Raji (cell line): Measurements from ENCODE around the gene PLOD1.

Experiments used
- POLR2A ChIP-seq: IDR thresholded peaks from 2 replicates; pipeline ENCODE4 v1.6.1; 2011; ENCODE audit warnings: low read depth, low read length, control low read depth; ENCODE audit not compliant: insufficient read depth

PLOD1 gene

DNA sequence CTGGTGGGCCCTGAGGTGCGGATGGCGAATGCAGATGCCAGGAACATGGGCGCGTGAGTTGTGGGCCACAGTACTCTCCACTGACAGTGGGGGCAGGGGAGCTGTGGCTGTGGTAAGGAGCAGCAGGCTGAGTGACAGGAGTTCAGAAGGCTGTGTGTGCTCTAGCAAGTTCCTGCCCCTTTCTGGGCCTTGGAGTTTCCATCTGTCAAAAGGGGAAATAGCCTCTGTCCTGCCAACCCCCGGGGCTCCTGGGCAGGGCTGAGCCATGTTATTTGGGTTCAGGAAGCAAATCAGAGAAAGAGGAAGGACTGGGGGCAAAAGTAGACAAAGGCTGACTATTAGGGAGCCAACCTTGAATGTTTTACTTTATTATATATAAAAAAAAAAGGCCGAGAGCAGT lies 26.2 kb downstream of the PLOD1 start:
- no peak for TF ChIP-seq POLR2A

- TF ChIP-seq POLR2A, result no peak
Observed at GRCh38 chr1:11961230-11961629, 26.7 kb downstream of the PLOD1 start.

DNA sequence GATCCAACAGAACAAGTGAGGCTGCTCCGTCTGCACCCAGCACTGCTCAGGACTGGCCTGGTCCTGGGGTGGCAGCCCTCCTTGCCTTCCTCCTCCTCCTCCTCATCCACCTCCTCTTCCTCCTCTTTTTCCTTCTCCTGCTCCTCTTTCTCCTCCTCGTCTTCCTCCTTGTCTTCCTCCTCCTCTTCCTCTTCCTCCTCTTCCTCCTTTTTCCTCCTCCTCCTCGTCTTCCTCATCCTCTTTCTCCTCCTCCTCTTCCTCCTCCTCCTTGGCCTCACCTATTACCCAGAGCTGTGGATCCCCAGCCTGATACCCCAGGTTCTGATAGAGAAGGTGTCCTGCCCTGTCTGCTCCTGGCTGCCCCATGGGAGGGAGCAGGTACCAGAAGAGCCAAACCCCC lies 29.1 kb downstream of the PLOD1 start:
- TF ChIP-seq POLR2A, result no peak

- TF ChIP-seq POLR2A, result no peak
Observed at GRCh38 chr1:11964656-11965055, 30.1 kb downstream of the PLOD1 start.

DNA sequence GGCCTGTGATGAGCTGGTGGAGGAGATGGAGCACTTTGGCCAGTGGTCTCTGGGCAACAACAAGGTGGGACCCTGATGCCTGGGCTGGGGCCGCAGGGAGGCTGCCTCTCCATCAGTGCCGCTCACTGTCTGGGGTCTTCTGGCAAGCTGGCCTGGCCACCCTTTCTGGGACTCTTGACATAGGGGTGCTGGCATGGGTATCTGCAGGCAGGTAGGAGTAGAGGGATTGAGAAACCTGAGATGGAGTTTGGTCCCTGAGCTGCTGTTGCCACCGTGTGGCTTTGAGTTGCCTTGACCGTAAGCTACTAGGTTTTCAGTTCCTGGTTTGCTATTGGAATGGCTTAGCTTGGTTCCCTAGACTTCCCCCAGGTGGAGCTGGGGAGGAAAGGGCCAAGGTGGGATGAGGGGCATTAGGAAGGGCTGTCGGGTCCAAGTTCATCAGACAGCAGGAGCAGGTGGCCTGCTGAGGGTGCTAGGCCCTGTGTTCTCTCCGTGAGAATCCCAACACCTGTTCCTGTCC lies 32.6 kb downstream of the PLOD1 start:
- 0 out of 2 replicates have a peak, but pooled peaks have one; percentile 23 for TF ChIP-seq POLR2A

- no peak for TF ChIP-seq POLR2A
Observed at GRCh38 chr1:11970441-11971185, 36.1 kb downstream of the PLOD1 start.

GRCh38 chr1:11977625-11978024 lies 43.1 kb downstream of the PLOD1 start:
- TF ChIP-seq POLR2A, result no peak

DNA sequence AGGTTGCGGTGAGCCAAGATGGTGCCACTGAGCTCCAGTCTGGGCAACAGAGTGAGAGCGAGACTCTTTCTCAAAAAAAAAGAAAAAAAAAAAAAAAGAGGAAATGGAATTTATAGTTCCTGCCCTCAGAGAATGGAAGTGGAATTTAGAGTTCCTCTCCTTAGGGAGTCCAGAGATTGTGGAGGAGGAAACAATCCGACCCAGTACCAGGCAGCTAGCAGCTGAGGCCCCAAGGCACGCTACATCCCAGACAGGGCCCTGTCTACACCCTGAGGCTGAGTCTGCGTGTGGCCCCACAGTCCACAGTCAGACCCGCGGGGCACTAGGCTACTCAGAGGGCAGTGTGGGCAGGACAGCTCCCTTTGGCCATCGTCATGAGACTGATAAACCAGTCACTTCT lies 43.8 kb downstream of the PLOD1 start:
- no peak for TF ChIP-seq POLR2A

DNA sequence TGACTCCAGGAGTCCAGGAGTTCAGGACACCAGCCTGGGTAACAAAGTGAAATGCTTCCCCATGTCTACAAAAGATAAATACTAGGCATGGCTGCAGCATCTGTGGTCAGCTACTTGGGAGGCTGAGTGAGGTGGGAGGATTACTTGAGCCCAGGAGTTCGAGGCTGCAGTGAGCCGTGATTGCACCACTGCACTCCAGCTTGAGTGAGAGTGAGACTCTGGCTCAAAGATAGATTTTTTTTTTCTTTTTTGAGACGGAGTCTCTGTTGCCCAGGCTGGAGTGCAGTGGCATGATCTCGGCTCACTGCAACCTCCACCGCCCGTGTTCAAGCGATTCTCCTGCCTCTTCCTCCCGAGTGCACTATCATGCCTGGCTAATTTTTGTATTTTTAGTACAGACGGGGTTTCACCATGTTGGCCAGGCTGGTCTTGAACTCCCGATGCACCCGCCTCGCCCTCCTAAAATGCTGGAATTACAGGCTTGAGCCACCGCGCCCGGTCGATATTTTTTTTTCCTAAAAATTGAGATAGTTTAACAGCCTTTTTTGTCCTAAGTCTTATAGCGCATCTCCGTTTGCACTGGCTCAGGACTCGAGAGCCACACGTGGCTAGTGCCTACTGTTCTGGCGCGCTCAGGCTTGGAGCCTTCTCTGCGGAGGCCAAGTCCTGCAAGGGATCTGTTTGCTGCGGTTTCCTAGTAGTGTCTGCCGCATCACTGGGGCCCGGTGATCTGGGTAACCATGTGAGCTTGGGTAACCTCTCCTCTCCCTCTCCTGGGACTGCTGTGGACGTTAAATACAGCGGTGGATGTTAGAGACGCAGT lies 44.7 kb downstream of the PLOD1 start:
- TF ChIP-seq POLR2A, result no peak

- TF ChIP-seq POLR2A, result peak; percentile 89
Observed at GRCh38 chr1:11979851-11980675, 45.5 kb downstream of the PLOD1 start, which contains the start of gene MFN2. TSS of gene MFN2 (plus strand) at chr1:11980444. CDS start at chr1:11989169, 8,725 bp downstream.

DNA sequence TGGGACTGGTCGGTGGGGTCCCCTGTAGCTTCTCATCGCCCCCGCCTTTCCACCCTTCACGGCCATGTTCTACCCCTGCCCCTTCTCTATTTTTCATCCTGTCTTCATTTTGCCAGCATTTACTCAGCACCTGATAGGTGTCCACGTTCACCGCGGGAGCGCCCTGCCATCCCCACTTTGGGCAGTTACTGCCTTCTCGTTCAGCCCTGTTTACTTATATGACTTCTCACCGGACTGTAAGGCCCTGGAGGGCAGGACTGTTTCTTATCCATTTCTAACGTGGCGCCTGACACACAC lies 46.1 kb downstream of the PLOD1 start:
- no peak for TF ChIP-seq POLR2A

GRCh38 chr1:11981378-11982009 lies 47.0 kb downstream of the PLOD1 start:
- TF ChIP-seq POLR2A, result no peak

GRCh38 chr1:11982010-11982392 lies 47.5 kb downstream of the PLOD1 start:
- no peak for TF ChIP-seq POLR2A

- no peak for TF ChIP-seq POLR2A
Observed at GRCh38 chr1:11984121-11984520, 49.6 kb downstream of the PLOD1 start.

DNA sequence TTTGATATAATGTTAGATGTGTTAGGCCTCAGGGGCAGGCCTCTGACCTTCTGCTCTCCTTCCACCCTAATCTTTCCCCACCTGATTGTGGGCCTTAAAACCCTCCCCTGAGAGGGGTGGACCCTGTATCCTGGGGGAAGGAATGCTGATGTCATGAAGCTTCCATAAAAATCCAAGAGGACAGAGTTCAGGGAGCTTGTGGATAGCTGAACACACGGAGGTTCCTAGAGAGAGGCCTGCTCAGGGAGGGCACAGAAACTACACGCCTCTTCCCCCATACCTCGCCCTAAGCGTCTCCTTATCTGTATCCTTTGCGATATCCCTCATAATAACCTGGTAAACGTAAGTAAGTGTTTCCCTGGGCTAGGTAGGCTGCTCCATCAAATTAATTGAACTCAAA lies 50.1 kb downstream of the PLOD1 start:
- TF ChIP-seq POLR2A, result no peak

DNA sequence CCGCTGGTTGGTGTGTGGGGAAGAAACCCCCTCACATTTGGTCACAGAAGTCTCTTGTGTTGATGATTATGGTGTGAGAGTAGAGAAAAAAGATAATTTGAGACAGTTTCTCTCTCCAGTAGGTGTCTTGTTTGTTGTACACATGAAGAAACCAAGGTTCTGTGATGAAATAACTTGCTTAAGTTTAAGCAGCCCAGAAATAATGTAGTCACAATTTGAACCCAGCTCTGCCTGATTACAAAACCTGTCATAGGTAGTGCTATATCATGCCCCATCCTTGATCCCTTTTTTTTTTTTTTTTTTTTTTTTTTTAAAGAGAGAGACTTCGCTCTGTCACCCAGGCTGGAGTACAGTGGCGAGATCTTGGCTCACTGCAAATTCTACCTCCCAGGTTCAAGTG lies 50.7 kb downstream of the PLOD1 start:
- no peak for TF ChIP-seq POLR2A

DNA sequence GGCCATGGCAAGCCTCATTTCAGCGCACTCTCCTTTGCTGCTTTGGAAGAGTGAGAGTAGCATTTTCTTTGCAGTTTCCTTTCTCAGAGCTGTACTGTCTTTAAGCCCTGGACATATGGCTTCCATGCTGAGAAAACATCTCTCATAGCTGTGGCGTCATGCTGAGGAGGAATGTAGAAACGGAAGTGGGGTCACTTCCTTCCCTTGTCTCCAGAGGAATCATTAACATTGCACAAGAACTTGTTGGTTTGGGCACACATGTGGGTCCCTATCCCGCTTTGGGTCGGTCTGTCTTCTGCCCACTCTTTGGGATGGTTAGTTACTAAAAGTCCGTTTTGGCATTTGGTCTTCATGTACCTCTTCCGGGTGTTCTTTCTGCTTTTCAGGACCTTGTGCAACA lies 51.3 kb downstream of the PLOD1 start:
- TF ChIP-seq POLR2A, result no peak
